Osteocyte (in vitro differentiated cells): ENCODE measurements around the gene HOXB4. TPM values are rescaled to one million over a fixed set of nuclear protein-coding genes. Genes with fewer than 3 reads are reported as not detected.

Experiments used
- DNase-seq: peaks from one replicate; pipeline ENCODE4 v3.0.0; 2021; ENCODE audit warnings: mixed read lengths; ENCODE audit not compliant: unreplicated experiment; ENCODE audit errors: extremely low spot score
- H3K27ac Mint-ChIP-seq: one replicate; pipeline ENCODE4 v1.8.0; 2021; ENCODE audit warnings: mild to moderate bottlenecking, mixed read lengths; ENCODE audit not compliant: unreplicated experiment
- H3K27me3 Mint-ChIP-seq: one replicate; pipeline ENCODE4 v1.8.0; 2021; ENCODE audit warnings: mixed read lengths; ENCODE audit not compliant: unreplicated experiment
- H3K36me3 Mint-ChIP-seq: one replicate; pipeline ENCODE4 v1.8.0; 2021; ENCODE audit warnings: mixed read lengths; ENCODE audit not compliant: unreplicated experiment
- H3K4me1 Mint-ChIP-seq: one replicate; pipeline ENCODE4 v1.8.0; 2021; ENCODE audit warnings: mixed read lengths; ENCODE audit not compliant: unreplicated experiment
- H3K4me3 Mint-ChIP-seq: one replicate; pipeline ENCODE4 v1.8.0; 2021; ENCODE audit warnings: mild to moderate bottlenecking, moderate library complexity, mixed read lengths; ENCODE audit not compliant: unreplicated experiment
- H3K9me3 Mint-ChIP-seq: one replicate; pipeline ENCODE4 v1.8.0; 2021; ENCODE audit warnings: mixed read lengths; ENCODE audit not compliant: unreplicated experiment
- CTCF ChIP-seq: fragments of 200-600 bp; sonication (generic); IDR thresholded peaks from 2 replicates; pipeline ENCODE4 v1.5.0; 2021; ENCODE audit warnings: antibody characterized with exemption, mild to moderate bottlenecking, moderate library complexity
- total RNA-seq: library from RNA; stranded (reverse); gene quantifications from 2 replicates; pipeline ENCODE4 v1.2.1, GENCODE V29; 2021

The HOXB4 gene
- total RNA-seq, 1 donor from 2014 or later: not detected

DNA sequence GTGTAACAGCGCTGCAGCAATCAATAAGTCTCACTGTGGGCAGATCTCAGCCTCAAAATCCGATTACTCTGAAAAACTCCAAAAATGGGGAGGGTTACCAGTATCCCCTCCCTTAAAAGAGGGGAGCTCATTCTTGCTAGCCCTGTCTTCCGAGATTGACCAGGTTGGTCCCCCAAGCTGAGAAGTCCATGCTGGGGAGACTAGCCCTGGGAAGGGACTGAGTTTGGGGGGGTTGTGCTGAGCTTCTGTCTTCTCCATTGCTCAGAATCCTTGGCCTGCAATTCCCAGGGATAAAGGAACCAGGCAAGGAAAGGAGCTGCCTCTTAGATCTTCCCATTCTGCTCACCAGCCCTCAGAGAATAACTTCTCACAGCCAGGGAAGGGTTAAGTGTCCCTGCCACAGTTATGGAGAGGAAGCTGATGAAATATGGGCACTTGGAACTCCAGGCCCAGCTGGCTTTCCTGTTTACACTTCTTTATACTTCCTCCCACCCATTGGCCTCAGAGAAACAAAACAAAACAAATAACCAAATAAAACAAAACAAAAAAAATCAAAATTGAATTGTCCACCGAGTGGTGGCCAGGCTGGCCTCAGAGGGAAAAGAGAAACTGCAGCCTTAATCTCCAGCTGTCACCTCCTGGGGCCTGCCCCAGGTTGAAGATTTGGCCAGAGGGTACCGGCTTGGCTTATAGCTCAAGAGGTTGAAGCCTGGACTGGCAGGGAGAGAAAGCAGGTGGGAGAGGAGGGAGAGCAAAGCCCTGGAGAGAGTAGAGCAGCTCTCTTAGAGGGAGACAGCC lies 9.3 kb upstream of the HOXB4 start:
- Mint-ChIP-seq H3K4me3 (no peak overlapping the region), H3K27ac (no peak overlapping the region), H3K27me3 (peaks cover 97% of the 10 kb centered on the region), H3K4me1 (peaks cover 16% of the 10 kb centered on the region), H3K9me3 (no peaks in the 10 kb centered on the region), H3K36me3 (peaks cover 1% of the 10 kb centered on the region)
- no peak for DNase-seq
- no peak for TF ChIP-seq CTCF

GRCh38 chr17:48586355-48587258 lies 8.5 kb upstream of the HOXB4 start:
- Mint-ChIP-seq H3K27me3 (peaks cover 97% of the 10 kb centered on the region), H3K4me3 (no peak overlapping the region), H3K27ac (no peak overlapping the region)

DNA sequence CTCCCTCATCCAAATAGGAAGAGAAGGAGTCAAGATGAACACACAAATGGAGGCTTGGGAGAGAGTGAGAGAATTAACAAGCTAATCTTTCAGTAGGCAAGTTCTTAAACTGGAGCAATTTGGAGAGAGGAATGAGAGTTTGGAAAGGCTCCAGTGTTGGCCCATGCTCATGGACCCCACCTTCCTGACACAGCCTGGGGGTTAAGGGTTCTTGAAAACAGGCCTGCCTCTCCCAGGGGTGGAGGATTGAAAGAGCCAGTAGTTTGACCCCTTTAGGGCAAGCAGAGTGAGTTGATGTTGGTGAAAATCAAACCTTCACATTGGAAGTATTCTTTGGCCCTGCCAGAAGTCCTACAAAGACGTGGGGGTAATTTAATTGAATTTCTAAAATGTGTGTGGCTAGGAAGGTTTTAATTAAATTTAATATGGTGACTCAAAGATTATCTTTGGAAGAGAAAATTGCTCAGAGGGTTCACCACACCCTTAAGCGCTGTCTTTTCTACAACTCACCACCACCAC lies 6.1 kb upstream of the HOXB4 start:
- H3K27ac Mint-ChIP-seq: no peak overlapping the region
- peaks cover 16% of the 10 kb centered on the region for H3K4me1 Mint-ChIP-seq
- no peak for TF ChIP-seq CTCF
- H3K36me3 Mint-ChIP-seq: peaks cover 1% of the 10 kb centered on the region
- H3K4me3 Mint-ChIP-seq: no peak overlapping the region
- DNase-seq: no peak
- H3K9me3 Mint-ChIP-seq: no peaks in the 10 kb centered on the region
- peaks cover 95% of the 10 kb centered on the region for H3K27me3 Mint-ChIP-seq

More at GRCh38 chr17:48586355-48587258, 8.5 kb upstream of the HOXB4 start:
- DNase-seq: no peak
- Mint-ChIP-seq H3K36me3 (peaks cover 1% of the 10 kb centered on the region), H3K9me3 (no peaks in the 10 kb centered on the region), H3K4me1 (peaks cover 18% of the 10 kb centered on the region)
- no peak for TF ChIP-seq CTCF

- H3K9me3 Mint-ChIP-seq: no peaks in the 10 kb centered on the region
- DNase-seq: no peak
- peaks cover 1% of the 10 kb centered on the region for H3K36me3 Mint-ChIP-seq
- TF ChIP-seq CTCF: no peak
- peaks cover 95% of the 10 kb centered on the region for H3K27me3 Mint-ChIP-seq
- peaks cover 16% of the 10 kb centered on the region for H3K4me1 Mint-ChIP-seq
- no peak overlapping the region for H3K4me3 Mint-ChIP-seq
- H3K27ac Mint-ChIP-seq: no peak overlapping the region
These were observed 5.6 kb upstream of the HOXB4 start for GRCh38 chr17:48583708-48584222.
